Memory B cell (primary cell): ENCODE data around the gene CHKA.

Source experiments
- ATAC-seq: fragments of 150-1000 bp; cut with Tn5 transposase; 2 replicates; pipeline ENCODE4 v1.10.0; 2021; ENCODE audit warnings: low read depth, mild to moderate bottlenecking, moderate library complexity
- DNase-seq, 2 donors: peaks; one replicate each; pipeline ENCODE4 v3.0.0; 2022; ENCODE audit warnings: low spot score in 2 of 2
- H3K27ac Mint-ChIP-seq: one replicate; pipeline ENCODE4 v1.8.0; 2022; ENCODE audit warnings: mild to moderate bottlenecking, moderate library complexity, mixed read lengths
- H3K27me3 Mint-ChIP-seq: one replicate; pipeline ENCODE4 v1.8.0; 2022; ENCODE audit warnings: mixed read lengths
- H3K36me3 Mint-ChIP-seq: one replicate; pipeline ENCODE4 v1.8.0; 2022; ENCODE audit warnings: mild to moderate bottlenecking, mixed read lengths
- H3K4me1 Mint-ChIP-seq: one replicate; pipeline ENCODE4 v1.8.0; 2022; ENCODE audit warnings: mixed read lengths
- H3K4me3 Mint-ChIP-seq: one replicate; pipeline ENCODE4 v1.8.0; 2022; ENCODE audit warnings: mild to moderate bottlenecking, moderate library complexity, mixed read lengths
- H3K9me3 Mint-ChIP-seq: one replicate; pipeline ENCODE4 v1.8.0; 2022; ENCODE audit warnings: mixed read lengths

CHKA gene

DNA sequence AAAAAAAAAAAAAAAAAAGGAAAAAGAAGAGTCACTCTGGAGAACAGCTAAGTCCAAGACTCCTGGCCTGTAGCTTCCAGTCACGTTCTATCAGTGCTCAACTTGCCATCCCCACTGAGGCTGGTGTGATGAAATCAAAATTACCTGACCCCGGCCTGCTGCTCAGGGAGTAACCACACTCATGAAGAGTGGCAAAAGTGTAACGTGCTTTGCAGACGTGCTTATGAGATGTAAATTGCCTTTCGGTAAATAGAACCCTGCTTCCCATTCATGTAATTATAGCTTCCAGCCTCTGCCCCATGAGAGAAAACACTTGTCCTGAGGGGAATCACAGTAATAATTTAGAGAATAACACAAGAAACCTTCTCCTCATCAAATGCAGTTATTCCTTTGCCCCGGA, 28.2 kb upstream of the CHKA start:
- no peaks in the 10 kb centered on the region for H3K9me3 Mint-ChIP-seq
- no peaks in the 10 kb centered on the region for H3K36me3 Mint-ChIP-seq
- DNase-seq (no peak), ATAC-seq (no peak)
- H3K4me3 Mint-ChIP-seq = no peak overlapping the region
- H3K27ac Mint-ChIP-seq = no peak overlapping the region
- H3K27me3 Mint-ChIP-seq = peaks cover 2% of the 10 kb centered on the region
- no peaks in the 10 kb centered on the region for H3K4me1 Mint-ChIP-seq

- peaks cover 2% of the 10 kb centered on the region for H3K27me3 Mint-ChIP-seq
- no peak overlapping the region for H3K4me3 Mint-ChIP-seq
- no peaks in the 10 kb centered on the region for H3K4me1 Mint-ChIP-seq
- no peak for ATAC-seq
- no peak for DNase-seq
- H3K9me3 Mint-ChIP-seq = no peaks in the 10 kb centered on the region
- no peak overlapping the region for H3K27ac Mint-ChIP-seq
- no peaks in the 10 kb centered on the region for H3K36me3 Mint-ChIP-seq
These were observed 27.7 kb upstream of the CHKA start for GRCh38 chr11:68148879-68149278.

DNA sequence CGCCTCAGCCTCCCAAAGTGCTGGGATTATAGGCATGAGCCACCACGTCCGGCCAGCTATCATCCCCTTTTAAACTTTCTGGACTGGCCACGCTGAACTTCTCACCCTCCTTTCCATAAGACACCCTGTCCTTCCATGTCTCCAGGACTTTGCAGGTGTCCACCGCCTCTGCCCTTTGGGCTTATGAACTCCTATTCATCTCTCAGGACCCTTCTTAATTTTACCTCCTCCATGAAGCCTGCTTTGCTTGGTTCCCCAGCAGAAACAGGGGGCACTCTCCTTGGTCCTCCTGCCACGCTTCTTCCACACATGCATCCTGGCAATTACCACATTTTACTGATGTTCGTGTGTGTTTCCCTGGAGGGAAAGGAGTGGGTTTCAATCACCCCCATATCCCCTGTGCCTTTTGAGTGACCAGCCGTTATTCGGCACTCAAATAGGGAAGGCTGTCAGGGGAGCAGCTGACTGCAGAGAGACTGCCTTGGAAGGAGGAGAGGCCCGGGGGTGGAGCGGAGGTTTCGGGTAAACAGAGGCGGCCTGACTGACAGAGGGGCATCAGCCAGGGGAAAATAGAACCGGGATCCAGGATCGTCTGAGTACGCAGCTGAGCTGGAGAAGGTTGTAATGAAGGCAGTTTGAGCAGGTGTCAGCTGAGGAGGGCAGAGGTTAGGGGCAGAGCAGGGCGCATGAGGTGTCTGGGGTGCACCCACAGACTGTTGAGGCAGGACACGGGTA, 27.1 kb upstream of the CHKA start:
- no peaks in the 10 kb centered on the region for H3K4me1 Mint-ChIP-seq
- no peak overlapping the region for H3K4me3 Mint-ChIP-seq
- no peaks in the 10 kb centered on the region for H3K9me3 Mint-ChIP-seq
- H3K36me3 Mint-ChIP-seq = no peaks in the 10 kb centered on the region
- H3K27ac Mint-ChIP-seq = no peak overlapping the region
- H3K27me3 Mint-ChIP-seq = peaks cover 2% of the 10 kb centered on the region
- ATAC-seq = no peak
- no peak for DNase-seq

DNA sequence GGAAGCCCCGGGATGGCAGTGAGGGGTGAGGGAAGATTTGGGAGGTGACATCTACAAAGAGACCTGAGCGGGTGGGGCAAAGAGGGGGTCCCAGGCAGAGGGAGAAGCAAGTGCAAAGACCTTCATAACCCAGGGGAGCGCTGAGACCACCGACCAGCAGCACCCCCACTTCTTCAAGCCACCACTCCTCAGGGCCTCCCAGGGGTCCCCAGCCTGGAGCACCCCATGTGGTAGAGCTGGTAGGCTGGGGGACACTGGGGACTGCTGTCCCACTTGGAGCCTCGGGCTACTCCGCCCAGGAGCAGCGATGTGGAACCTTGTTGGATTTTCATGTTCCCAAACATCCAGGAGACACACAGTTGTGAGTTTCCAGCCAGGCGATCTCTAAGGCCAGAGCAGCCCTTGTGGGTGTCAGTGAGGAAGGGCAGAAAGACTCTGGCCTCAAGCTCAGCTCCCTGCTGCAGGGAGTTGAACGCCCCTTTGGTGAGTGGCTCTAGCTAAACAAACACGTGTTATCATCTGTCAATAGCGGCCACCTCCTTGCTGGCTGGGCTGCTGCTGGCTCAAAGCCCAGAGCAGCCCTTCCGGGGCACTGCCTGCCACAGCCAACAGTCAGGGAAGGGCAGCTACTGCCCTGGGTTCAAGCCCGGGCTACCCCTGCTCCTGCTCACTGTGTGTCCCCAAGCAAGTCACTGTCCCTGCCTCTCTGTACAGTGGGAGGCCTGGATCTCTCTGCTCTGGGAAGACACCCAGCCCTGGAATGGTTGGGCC, 25.7 kb upstream of the CHKA start:
- Mint-ChIP-seq H3K4me3 (no peak overlapping the region), H3K27me3 (peaks cover 2% of the 10 kb centered on the region), H3K4me1 (no peaks in the 10 kb centered on the region), H3K27ac (no peak overlapping the region), H3K9me3 (no peaks in the 10 kb centered on the region), H3K36me3 (no peaks in the 10 kb centered on the region)
- no peak for ATAC-seq
- DNase-seq = no peak

DNA sequence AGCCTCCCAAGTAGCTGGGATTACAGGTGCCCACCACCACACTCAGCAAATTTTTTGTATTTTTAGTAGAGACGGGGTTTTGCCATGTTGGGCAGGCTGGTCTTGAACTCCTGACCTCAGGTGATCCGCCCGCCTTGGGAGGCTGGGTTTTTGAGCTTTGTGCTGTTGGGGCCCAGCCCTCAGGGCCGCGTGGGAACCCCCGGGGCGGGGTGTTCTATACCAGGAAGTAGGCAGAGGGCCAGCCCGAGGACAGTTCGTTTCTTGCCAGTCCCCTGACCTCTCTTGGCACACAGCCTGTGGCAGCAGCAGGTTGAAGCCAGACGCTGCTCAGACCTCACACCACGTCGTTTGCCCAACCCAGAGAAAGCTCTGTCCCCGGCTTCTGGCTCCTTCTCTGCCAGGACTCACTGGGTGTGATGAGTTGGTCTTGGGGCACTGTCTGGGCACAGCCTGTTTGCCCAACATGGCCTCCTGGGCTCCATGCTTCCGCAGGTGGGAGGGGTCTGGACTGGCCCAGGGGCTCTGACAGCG, 24.9 kb upstream of the CHKA start:
- no peaks in the 10 kb centered on the region for H3K36me3 Mint-ChIP-seq
- no peaks in the 10 kb centered on the region for H3K9me3 Mint-ChIP-seq
- H3K27ac Mint-ChIP-seq = no peak overlapping the region
- peaks cover 2% of the 10 kb centered on the region for H3K27me3 Mint-ChIP-seq
- H3K4me3 Mint-ChIP-seq = no peak overlapping the region
- no peak for DNase-seq
- peaks cover 4% of the 10 kb centered on the region for H3K4me1 Mint-ChIP-seq
- no peak for ATAC-seq

- ATAC-seq = no peak
- Mint-ChIP-seq H3K27me3 (peaks cover 3% of the 10 kb centered on the region), H3K36me3 (no peaks in the 10 kb centered on the region), H3K4me3 (no peak overlapping the region), H3K9me3 (no peaks in the 10 kb centered on the region), H3K27ac (no peak overlapping the region), H3K4me1 (peaks cover 4% of the 10 kb centered on the region)
- no peak for DNase-seq
These were observed 24.1 kb upstream of the CHKA start for GRCh38 chr11:68145120-68145866.

DNA sequence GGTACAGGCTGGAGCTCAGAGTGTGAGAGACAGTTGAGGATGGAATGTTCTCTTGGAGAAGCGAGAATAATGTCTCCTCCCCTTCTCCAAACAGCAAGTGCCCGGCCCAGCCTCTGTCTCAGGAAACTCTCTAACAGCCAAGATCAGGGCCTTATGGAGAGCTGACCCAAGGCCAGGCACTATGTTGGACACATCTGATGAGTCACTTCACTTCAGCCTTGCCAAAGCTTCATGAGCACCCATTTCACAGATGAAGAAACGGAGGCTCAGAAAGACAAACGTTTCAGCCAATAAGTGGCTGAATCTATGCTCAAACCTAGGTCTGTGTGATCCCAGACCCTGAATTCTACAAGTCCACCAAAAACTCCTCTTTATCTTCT, 22.1 kb upstream of the CHKA start:
- no peaks in the 10 kb centered on the region for H3K9me3 Mint-ChIP-seq
- ATAC-seq (no peak), DNase-seq (no peak)
- peaks cover 4% of the 10 kb centered on the region for H3K27me3 Mint-ChIP-seq
- peaks cover 4% of the 10 kb centered on the region for H3K4me1 Mint-ChIP-seq
- H3K27ac Mint-ChIP-seq = no peak overlapping the region
- H3K4me3 Mint-ChIP-seq = no peak overlapping the region
- no peaks in the 10 kb centered on the region for H3K36me3 Mint-ChIP-seq

- no peak for ATAC-seq
- Mint-ChIP-seq H3K4me3 (no peak overlapping the region), H3K27ac (no peak overlapping the region), H3K27me3 (peaks cover 4% of the 10 kb centered on the region), H3K4me1 (peaks cover 4% of the 10 kb centered on the region), H3K36me3 (no peaks in the 10 kb centered on the region), H3K9me3 (no peaks in the 10 kb centered on the region)
- no peak for DNase-seq
These were observed 21.5 kb upstream of the CHKA start for GRCh38 chr11:68142441-68143309.

DNA sequence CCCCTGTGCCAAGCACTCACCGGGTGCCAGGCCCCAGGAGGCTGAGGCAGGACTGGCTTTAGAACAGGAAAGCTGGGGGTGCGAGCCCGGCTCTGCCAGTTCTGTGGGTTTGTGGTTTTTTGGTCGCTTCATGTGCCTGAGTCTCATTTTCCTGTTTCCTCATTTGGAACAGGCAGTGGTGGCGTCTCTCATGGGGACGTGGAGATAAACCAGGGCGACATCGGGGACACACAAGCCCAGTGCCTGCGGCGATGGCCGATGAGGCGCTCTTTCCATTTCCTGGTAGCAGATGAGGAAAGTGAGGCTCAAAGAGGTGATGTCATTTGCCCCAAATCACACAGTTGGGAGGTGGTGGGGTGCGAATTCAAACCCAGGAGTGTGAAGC, 20.8 kb upstream of the CHKA start:
- no peak for DNase-seq
- Mint-ChIP-seq H3K27me3 (peaks cover 4% of the 10 kb centered on the region), H3K4me1 (peaks cover 4% of the 10 kb centered on the region), H3K27ac (no peak overlapping the region), H3K36me3 (no peaks in the 10 kb centered on the region), H3K4me3 (no peak overlapping the region), H3K9me3 (no peaks in the 10 kb centered on the region)
- peak; percentile 60 for ATAC-seq

GRCh38 chr11:68141246-68142027, 20.2 kb upstream of the CHKA start:
- H3K4me1 Mint-ChIP-seq = peaks cover 4% of the 10 kb centered on the region
- H3K9me3 Mint-ChIP-seq = no peaks in the 10 kb centered on the region
- H3K36me3 Mint-ChIP-seq = no peaks in the 10 kb centered on the region
- H3K4me3 Mint-ChIP-seq = no peak overlapping the region
- H3K27ac Mint-ChIP-seq = no peak overlapping the region
- ATAC-seq (peak; percentile 38), DNase-seq (no peak)
- H3K27me3 Mint-ChIP-seq = peaks cover 4% of the 10 kb centered on the region

DNA sequence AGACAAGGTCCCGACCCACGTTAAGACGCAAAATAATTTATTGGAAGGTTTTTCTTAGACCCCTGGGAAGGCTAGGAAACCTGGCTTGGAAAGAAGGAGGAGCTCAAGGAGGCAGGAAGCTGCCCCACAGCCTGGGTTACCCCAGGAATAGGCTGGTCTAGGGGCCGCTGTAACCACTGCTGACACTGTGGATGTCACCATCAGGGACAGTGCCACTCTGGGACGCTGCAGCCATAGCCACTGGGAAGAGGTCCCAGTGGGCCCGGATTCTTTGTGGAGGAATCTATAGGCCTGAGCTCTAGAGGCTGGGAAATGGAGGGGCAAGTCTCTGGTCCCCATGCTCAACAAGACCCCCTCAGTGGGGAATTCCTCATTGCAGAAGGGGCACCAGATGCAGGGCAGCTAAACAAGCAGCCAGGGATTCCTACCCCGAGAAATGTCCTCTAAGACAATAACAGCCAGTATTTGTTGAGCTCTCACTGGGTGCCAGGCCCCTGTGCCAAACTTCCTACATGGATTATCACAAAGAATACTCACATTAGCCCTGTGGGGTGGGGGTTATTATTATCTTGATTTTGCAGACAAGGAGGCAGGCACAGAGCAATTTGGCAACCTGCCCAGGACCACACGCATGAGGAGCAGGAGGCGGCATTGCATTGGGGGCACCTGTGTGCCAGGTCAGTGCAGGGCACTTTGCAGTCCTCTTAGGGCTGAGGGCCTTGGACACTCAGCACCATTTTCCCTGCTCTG, 19.5 kb upstream of the CHKA start:
- no peaks in the 10 kb centered on the region for H3K36me3 Mint-ChIP-seq
- ATAC-seq (no peak), DNase-seq (no peak)
- H3K4me1 Mint-ChIP-seq = peaks cover 4% of the 10 kb centered on the region
- no peak overlapping the region for H3K4me3 Mint-ChIP-seq
- no peak overlapping the region for H3K27ac Mint-ChIP-seq
- H3K9me3 Mint-ChIP-seq = no peaks in the 10 kb centered on the region
- peaks cover 3% of the 10 kb centered on the region for H3K27me3 Mint-ChIP-seq

- Mint-ChIP-seq H3K36me3 (peaks cover 3% of the 10 kb centered on the region), H3K4me3 (no peak overlapping the region), H3K27me3 (peaks cover 5% of the 10 kb centered on the region), H3K9me3 (no peaks in the 10 kb centered on the region), H3K4me1 (peaks cover 4% of the 10 kb centered on the region), H3K27ac (no peak overlapping the region)
- ATAC-seq (no peak), DNase-seq (no peak)
These were observed 17.0 kb upstream of the CHKA start for GRCh38 chr11:68138237-68138636.
